GM12878 (cell line): ENCODE results near the gene GARRE1.
"Not testable (repeated sequence)": the region's sequence is repeated elsewhere in the genome, so short reads cannot be mapped to it uniquely, and the experiment has no call there.

Experiments used
- CEBPB ChIP-seq, 2 experiments: fragments of 150-350 bp in 1 of 2; IDR thresholded peaks; 2 replicates each; pipeline ENCODE4 v1.6.1; 2012 to 2014; ENCODE audit warnings: low read depth in 2 of 2, low read length in 2 of 2, borderline replicate concordance in 1 of 2, inconsistent platforms in 1 of 2
- GABPA ChIP-seq: IDR thresholded peaks from 2 replicates; pipeline ENCODE4 v1.6.1; 2014; ENCODE audit warnings: antibody characterized with exemption, low read depth, mild to moderate bottlenecking, inconsistent platforms
- HDAC6 ChIP-seq: fragments of 200-600 bp; sonication (generic); IDR thresholded peaks from one replicate; pipeline ENCODE4 v1.8.0; 2017; ENCODE audit warnings: antibody characterized with exemption; ENCODE audit not compliant: unreplicated experiment
- POLR2A ChIP-seq: IDR thresholded peaks from 2 replicates; pipeline ENCODE4 v1.6.1; 2011; ENCODE audit warnings: low read depth, mild to moderate bottlenecking, low read length
- RB1 ChIP-seq: fragments of 450-650 bp; formaldehyde crosslinking; IDR thresholded peaks from 2 replicates; pipeline ENCODE4 v1.6.1; 2017; ENCODE audit warnings: mild to moderate bottlenecking, borderline replicate concordance
- SMC3 ChIP-seq: IDR thresholded peaks from 2 replicates; pipeline ENCODE4 v1.6.1; 2011; ENCODE audit warnings: low read length, improper control_type of control experiment, borderline replicate concordance
- TAF1 ChIP-seq: IDR thresholded peaks from 2 replicates; pipeline ENCODE4 v1.6.1; 2011; ENCODE audit warnings: mild to moderate bottlenecking, low read depth, low read length, borderline replicate concordance
- TCF7 ChIP-seq: IDR thresholded peaks from 2 replicates; pipeline ENCODE4 v1.6.1; 2014; ENCODE audit warnings: antibody characterized with exemption, borderline replicate concordance
- TF ChIP-seq, protein P1 (sequence below): IDR thresholded peaks from 2 replicates; pipeline ENCODE4 v1.6.1; 2012; ENCODE audit warnings: low read depth, low read length, improper control_type of control experiment
- TF ChIP-seq, protein P2 (sequence below): fragments of 450-650 bp; IDR thresholded peaks from 2 replicates; pipeline ENCODE4 v1.6.1; 2016; ENCODE audit warnings: mild to moderate bottlenecking, moderate library complexity, borderline replicate concordance
- TF ChIP-seq, protein P3 (sequence below), 3 experiments: IDR thresholded peaks in 2 of 3; conservative IDR thresholded peaks in 1 of 3; 2 replicates each; pipeline ENCODE4 v1.5.1; 2011; ENCODE audit warnings: low read depth in 3 of 3, low read length in 3 of 3, mild to moderate bottlenecking in 3 of 3, control low read depth in 2 of 3, moderate library complexity in 2 of 3, inconsistent platforms in 1 of 3, mixed read lengths in 1 of 3; ENCODE audit not compliant: control insufficient read depth in 2 of 3, insufficient read depth in 1 of 3; ENCODE audit errors: extremely low read depth in 1 of 3

DNA sequence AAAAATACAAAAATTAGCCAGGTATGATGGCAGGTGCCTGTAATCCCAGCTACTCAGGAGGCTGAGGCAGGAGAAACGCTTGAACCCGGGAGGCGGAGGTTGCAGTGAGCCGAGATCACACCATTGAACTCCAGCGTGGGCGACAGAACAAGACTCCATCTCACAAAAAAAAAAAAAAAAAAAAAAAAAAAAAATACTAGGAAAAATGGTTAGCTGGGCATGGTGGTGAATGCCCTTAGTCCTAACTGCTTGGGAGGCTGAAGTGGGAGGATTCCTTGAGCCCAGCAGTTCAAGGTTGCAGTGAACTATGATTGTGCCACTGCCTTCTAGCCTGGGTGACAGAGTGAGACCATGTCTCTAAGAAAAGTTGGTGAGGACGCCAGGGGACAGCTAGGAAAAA lies 49.0 kb upstream of the GARRE1 start:
- TF ChIP-seq TCF7; POLR2A; CEBPB (IDR thresholded peaks at IDR 0.05; ENCODE audit: borderline replicate concordance in 1 of 2, low read depth in 2 of 2, low read length in 2 of 2); RB1; HDAC6; TAF1; SMC3; GABPA: not testable (repeated sequence)
- TF ChIP-seq, protein P1, sequence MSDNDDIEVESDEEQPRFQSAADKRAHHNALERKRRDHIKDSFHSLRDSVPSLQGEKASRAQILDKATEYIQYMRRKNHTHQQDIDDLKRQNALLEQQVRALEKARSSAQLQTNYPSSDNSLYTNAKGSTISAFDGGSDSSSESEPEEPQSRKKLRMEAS, result not testable (repeated sequence)
- TF ChIP-seq, protein P2, sequence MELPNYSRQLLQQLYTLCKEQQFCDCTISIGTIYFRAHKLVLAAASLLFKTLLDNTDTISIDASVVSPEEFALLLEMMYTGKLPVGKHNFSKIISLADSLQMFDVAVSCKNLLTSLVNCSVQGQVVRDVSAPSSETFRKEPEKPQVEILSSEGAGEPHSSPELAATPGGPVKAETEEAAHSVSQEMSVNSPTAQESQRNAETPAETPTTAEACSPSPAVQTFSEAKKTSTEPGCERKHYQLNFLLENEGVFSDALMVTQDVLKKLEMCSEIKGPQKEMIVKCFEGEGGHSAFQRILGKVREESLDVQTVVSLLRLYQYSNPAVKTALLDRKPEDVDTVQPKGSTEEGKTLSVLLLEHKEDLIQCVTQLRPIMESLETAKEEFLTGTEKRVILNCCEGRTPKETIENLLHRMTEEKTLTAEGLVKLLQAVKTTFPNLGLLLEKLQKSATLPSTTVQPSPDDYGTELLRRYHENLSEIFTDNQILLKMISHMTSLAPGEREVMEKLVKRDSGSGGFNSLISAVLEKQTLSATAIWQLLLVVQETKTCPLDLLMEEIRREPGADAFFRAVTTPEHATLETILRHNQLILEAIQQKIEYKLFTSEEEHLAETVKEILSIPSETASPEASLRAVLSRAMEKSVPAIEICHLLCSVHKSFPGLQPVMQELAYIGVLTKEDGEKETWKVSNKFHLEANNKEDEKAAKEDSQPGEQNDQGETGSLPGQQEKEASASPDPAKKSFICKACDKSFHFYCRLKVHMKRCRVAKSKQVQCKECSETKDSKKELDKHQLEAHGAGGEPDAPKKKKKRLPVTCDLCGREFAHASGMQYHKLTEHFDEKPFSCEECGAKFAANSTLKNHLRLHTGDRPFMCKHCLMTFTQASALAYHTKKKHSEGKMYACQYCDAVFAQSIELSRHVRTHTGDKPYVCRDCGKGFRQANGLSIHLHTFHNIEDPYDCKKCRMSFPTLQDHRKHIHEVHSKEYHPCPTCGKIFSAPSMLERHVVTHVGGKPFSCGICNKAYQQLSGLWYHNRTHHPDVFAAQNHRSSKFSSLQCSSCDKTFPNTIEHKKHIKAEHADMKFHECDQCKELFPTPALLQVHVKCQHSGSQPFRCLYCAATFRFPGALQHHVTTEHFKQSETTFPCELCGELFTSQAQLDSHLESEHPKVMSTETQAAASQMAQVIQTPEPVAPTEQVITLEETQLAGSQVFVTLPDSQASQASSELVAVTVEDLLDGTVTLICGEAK, result not testable (repeated sequence)
- TF ChIP-seq, protein P3, sequence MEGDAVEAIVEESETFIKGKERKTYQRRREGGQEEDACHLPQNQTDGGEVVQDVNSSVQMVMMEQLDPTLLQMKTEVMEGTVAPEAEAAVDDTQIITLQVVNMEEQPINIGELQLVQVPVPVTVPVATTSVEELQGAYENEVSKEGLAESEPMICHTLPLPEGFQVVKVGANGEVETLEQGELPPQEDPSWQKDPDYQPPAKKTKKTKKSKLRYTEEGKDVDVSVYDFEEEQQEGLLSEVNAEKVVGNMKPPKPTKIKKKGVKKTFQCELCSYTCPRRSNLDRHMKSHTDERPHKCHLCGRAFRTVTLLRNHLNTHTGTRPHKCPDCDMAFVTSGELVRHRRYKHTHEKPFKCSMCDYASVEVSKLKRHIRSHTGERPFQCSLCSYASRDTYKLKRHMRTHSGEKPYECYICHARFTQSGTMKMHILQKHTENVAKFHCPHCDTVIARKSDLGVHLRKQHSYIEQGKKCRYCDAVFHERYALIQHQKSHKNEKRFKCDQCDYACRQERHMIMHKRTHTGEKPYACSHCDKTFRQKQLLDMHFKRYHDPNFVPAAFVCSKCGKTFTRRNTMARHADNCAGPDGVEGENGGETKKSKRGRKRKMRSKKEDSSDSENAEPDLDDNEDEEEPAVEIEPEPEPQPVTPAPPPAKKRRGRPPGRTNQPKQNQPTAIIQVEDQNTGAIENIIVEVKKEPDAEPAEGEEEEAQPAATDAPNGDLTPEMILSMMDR (IDR thresholded peaks at IDR 0.05 in 2 of 3, conservative IDR thresholded peaks at IDR 0.05 in 1 of 3; ENCODE audit: control insufficient read depth in 2 of 3, extremely low read depth in 1 of 3, insufficient read depth in 1 of 3, low read depth in 3 of 3, low read length in 3 of 3), result not testable (repeated sequence)
